CD4-positive, alpha-beta T cell treated with Interleukin-2 at 100 ng/mL for 4 hours (primary cell): ENCODE results near the gene GALNT14.

Experiments
- DNase-seq: peaks from one replicate; pipeline ENCODE4 v3.0.0-alpha.2; 2020; ENCODE audit warnings: low spot score

The GALNT14 gene

GRCh38 chr2:31004257-31004656 is 134.0 kb downstream of the GALNT14 start:
- DNase-seq, result no peak

GRCh38 chr2:31003749-31004148 is 134.5 kb downstream of the GALNT14 start:
- DNase-seq, result no peak

- DNase-seq, result no peak
Measured at GRCh38 chr2:31002537-31003150, 135.6 kb downstream of the GALNT14 start.

- no peak for DNase-seq
Measured at GRCh38 chr2:31000970-31001369, 137.3 kb downstream of the GALNT14 start.

DNA sequence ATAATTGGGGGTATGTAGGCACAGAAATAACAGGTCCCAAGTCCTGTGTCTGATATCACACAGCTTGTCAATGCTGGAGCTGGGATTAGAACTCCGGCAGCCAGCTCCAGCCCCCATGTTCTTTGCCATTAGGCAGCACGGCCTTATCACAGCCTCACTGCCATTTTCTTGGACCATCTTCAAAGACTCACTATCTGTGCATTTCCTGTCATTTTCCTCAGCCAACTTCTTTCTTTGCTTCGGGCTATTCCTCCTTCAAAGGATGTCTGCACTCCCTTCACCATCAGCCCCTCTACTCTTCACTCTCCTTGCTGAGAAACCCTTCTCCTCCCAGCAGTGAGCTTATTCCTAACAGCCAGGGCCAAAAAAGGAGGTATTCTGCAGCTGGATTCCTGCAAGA is 139.6 kb downstream of the GALNT14 start:
- DNase-seq, result no peak

DNA sequence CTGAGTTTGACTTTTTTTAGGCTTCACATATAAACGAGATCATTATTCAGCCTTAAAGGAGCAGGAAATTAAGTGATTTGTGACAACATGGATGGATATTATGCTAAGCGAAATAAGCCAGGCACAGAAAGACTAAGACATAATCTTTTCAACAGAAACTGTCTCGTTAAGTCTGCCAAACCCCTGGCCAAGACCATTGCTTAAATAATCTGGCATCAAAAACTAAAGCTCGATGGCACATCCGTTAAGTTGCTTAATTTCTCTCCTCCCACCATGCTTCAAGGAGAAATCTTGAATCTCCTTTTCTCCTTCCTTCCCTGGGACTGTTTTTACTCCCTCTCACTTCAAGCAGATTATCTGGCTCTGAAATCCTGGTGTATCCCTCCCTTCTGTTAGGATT is 140.3 kb downstream of the GALNT14 start:
- DNase-seq, result no peak

- DNase-seq, result no peak
Measured at GRCh38 chr2:30994227-30995056, 143.8 kb downstream of the GALNT14 start.

DNA sequence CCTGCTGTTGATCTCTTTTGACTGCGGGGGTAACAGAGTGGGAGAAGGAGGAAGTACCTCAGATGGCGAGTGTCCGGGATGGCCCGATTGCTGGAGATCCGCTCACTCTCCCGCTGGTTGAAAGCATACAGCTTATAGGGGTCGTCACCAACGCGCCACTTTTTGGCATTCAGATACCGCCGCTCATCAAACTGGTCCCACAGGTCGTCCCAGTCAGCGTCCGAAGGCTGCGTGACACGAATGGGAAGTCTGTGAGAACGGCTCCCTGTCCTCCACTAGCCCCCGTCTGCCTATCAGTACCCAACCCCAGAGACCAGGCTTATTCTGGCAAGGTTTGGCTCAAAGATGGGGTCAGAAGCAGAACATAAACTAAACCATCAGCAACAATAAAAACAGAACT is 145.5 kb downstream of the GALNT14 start:
- DNase-seq, result no peak

DNA sequence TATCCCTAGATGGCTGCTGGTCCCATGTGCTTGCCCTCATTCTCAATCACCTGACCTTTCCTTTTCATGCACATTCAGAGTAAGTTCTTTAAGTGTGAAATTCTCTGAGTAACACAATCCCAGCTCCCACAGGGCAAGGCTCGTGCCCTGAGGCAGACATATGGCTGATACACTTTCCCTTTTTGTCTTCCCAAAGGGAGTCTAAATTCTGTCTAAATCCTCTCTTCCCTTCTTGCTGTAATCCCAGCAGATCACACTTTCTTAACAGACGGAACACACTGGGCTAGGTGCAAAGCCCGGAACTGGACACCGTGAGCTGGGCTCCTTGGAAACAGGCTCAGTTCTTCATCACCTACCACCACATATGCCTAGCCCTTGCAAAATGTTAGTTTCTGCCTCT is 147.6 kb downstream of the GALNT14 start:
- DNase-seq, result no peak

GRCh38 chr2:30990176-30990575 is 148.1 kb downstream of the GALNT14 start:
- no peak for DNase-seq

DNA sequence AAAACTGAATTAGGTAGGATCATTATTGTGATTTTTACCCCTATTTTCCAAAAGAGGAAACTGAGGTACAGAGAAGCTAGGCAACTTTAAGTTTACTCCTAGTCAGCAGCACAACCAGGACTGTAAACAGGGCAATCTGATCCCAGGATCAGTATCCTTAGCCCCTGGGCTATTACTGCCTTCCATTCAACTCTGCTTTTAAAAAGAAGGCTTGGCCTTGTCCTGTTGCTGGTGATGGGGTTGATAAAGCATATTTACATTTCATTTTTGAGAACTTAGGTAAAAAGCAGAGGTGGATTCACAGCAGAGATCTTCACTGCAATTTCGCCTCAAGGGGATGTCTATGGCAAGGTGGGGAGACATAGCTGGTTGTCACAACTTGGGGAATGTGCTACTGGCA is 148.5 kb downstream of the GALNT14 start:
- DNase-seq, result no peak

- no peak for DNase-seq
Measured at GRCh38 chr2:30987566-30987965, 150.7 kb downstream of the GALNT14 start.

DNA sequence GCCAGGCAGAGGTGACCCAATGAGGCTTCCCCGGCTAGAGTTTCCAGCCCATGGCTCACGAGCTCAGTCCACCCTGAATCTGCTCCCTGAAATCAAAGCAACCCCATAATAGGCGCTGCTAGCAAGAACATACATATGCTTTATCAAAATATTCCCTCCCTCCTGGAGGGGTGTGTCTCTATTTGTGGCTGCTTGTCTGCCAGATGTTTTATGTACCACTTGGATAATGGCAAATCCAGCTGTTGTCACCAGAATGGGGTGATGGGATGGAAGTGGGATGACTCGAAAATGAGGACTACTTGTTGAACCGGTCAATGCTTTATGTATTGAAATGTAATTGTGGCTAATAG is 152.0 kb downstream of the GALNT14 start:
- no peak for DNase-seq

DNA sequence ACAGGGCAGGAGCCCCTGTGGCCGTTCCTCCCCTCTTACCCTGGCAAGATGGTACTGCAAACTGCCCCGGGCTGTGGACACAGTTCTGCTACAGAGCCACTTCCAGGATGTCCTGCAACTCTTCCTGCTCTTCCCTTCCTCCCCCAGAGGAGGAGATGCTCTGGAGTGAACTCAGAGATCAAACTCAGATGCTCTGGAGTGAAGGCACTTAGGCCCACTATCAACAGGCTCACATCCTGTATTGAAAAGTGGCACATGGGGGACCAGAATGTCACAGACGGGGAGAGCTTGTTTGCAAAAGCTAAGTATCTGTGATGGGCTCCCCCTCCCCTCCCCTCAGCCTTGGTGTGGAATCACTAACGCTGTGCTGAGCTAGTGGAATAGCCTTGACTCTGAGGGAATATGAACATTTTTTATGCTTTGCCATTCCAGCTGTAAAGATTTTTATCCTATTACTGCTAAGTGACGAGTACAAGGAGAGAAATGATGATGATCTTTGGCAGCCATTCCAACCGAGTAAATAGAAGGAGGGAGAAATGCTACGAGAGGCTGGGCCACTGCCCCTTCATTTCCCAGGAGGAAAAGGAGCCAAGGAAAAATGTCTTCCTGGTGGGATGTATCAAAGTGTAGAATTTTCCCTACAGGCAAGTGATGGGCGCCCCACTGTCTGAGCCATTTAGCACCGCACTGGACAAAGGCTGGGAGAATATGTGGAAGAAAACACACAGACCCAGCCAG is 152.6 kb downstream of the GALNT14 start:
- no peak for DNase-seq

DNA sequence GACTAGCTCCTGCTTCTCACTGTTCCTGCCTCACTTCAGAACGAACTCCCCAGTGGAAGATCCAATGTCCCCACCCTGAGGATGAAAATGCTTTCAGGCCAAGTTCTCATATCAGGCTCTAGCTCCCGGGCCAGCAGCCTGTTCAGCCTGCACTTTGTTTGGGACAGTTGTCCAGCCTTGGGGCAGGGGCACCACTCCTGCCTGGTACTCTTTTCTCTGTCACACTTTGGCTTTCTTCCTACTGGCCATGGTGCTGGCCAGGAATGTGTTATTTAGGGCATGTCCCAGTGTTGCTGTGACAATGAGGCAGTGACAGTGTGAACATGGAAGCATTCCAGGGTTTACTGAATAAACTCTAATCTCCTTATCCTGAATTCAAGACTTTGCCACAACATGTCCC is 154.1 kb downstream of the GALNT14 start:
- no peak for DNase-seq

DNA sequence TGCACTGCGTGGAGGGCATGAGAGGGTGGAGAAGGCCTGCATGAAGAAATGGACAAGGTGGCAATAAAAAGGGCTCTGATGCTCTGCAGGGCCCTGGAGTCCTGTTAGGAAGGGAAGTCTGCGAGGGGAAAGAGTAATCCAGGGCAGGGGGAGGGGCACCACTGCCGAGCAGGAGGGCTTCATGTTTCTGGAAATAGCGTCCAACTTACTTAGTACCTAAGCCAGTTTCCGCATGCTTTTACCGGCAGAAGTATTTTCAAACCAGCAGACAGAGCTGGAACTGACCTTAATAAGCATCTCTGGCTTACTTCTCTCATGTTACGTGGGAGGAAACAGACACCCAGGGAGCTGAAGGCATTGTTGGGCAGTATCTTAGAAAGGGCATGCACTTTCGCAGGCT is 156.7 kb downstream of the GALNT14 start:
- DNase-seq, result no peak

DNA sequence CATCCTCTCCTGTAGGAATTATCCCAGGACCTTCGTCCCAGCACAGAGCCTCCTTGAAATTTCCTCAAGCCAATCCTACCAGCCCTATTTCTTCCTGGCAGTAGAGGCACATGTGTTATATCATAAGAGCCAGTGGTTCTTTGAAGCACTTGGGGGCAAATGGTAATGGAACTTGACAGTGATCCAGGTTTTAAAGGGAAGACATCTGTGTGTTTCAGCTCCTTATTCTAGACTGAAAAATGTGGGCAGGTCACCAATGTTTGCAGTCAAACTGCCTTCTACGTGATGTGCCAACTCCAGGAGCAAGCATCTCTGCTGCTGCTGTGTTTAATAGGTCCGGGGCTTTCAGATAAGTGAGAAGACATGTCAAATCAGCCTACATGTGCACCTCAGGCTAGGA is 157.1 kb downstream of the GALNT14 start:
- no peak for DNase-seq

DNA sequence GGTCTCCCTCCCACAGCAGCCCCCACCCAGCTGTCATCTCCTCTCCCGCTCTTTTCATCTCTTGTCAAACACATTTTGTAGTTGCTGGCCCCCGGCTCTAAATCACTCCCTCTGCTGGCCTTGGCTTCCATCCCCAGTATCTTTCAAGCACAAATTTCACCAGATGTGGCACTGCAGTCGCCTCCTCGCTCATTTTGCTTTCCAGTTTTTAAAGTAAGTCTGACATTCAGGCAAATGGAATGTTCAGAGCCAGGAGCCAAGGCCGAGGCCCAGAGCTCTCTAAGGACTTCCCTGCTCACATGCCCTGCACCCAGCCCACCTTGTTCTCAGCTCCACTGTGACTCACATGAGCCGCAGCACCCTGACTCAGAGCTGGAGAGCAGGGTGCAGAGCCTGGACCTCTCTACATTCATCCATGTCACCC is 158.4 kb downstream of the GALNT14 start:
- no peak for DNase-seq

DNA sequence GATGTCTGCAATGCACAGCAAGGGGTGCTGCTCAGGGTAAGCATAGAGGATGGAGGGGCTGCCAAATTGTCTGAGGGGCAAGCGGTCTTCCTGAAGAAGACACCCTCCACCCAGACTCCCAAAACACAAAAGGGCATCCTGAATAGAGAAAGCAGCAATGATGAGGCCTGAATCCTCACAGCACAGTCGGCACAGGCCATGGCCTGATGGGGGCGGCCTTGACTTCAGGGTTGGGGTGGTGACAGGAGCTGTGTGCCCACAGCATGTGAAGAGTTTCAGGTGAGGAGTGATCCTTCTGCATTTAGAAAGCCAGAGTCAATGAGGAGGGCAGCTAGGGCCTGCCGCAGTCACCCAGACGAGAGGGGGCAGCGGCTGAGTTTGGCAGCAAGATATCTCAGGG is 159.4 kb downstream of the GALNT14 start:
- no peak for DNase-seq

DNA sequence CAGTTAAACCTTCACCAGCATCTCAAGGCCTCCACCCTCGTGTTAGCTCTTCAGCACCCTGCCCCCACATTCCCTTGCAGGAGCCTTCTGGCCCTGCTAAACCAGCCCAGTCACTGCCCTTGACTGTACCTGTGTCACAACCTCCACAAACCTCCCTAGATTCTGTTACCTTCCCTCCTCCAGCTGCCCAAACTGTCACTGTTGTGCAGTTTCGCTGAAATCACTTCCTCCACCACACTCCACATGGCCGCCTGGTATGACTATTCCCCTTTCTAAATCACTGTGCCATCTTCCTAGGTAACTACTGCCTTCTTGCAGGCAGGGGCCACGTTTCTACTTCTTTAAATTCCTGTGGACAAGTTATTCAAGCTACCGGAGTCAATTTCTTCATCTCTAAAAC is 160.2 kb downstream of the GALNT14 start:
- DNase-seq, result no peak

- DNase-seq, result no peak
Measured at GRCh38 chr2:30975156-30975555, 163.1 kb downstream of the GALNT14 start.

DNA sequence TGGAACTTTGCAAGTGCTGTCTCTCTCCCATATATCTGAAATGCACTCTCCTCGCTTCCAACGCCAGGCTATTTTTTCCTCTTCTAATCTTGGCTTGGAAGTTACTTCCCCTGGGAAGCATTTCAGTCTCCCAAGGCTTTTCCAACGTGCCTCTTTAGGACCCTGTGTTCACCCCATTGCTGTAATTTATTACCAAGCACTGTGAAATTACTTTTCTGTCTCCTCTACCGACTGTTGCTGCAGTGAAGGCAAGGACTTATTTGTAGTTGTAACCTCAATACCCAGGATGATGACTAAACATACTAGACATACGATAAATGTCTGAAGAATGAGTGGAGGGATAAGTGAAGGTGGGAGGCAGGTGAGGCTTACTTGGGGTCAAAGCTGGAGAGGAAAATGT is 163.7 kb downstream of the GALNT14 start:
- no peak for DNase-seq

DNA sequence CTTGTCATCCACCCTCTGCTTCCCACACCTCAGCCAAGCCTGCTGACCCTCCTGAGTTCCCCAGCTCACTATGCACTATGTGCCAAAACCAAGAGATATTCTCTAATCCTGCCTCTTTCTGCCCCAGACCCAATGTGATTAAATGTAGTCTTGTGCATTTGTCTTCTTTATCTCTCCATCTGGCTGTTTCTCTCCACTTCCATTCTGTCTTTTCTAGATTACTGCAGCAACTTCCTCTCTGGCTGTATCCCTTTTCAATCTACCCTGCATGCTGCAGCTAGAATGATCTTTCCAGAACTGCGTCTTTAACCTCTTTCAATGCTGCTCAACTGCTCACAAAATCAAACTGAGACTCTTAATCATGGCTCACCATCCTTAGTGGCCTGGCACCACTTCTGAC is 164.1 kb downstream of the GALNT14 start:
- no peak for DNase-seq
